CMK (cell line): ENCODE measurements around the gene PHF12.
"Not testable (repeated sequence)": the region's sequence is repeated elsewhere in the genome, so short reads cannot be mapped to it uniquely, and the experiment has no call there.

Experiments used
- DNase-seq: peaks from one replicate; pipeline ENCODE4 v3.0.0-alpha.2; 2010; ENCODE audit warnings: low read depth

PHF12 gene

GRCh38 chr17:28901866-28902818, 49.2 kb downstream of the PHF12 start:
- DNase-seq: peak; percentile 65

- DNase-seq: no peak
Observed at GRCh38 chr17:28900986-28901726, 50.2 kb downstream of the PHF12 start.

DNA sequence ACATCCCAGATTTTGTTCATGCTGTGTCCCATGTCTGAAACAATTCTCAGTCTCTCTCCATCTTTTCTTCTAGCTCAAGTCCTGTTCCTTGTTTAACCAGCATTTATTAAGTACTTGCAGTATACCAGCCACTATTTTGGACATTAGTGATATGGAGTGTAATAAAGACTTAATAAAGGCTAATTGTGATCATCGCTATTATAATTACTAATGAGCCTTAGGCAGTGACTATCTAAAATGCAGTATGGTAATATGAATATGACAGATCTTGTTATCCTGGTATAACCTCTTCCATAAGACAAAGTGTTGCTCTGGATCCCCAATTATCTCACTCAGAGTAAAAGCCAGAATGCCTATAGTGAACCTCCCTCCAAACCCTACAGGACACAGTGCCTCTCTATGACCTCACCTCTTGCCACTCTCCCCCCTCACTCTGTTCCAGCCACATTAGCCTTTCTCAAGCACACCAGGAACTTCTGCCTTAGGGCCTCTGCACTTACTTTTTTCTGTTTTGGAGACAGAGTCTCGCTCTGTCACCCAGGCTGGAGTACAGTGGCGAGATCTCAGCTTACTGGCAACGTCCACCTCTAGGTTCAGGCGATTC, 52.0 kb downstream of the PHF12 start:
- no peak for DNase-seq

- no peak for DNase-seq
Observed at GRCh38 chr17:28898527-28898955, 52.8 kb downstream of the PHF12 start.

- DNase-seq: no peak
Observed at GRCh38 chr17:28897769-28898526, 53.4 kb downstream of the PHF12 start.

DNA sequence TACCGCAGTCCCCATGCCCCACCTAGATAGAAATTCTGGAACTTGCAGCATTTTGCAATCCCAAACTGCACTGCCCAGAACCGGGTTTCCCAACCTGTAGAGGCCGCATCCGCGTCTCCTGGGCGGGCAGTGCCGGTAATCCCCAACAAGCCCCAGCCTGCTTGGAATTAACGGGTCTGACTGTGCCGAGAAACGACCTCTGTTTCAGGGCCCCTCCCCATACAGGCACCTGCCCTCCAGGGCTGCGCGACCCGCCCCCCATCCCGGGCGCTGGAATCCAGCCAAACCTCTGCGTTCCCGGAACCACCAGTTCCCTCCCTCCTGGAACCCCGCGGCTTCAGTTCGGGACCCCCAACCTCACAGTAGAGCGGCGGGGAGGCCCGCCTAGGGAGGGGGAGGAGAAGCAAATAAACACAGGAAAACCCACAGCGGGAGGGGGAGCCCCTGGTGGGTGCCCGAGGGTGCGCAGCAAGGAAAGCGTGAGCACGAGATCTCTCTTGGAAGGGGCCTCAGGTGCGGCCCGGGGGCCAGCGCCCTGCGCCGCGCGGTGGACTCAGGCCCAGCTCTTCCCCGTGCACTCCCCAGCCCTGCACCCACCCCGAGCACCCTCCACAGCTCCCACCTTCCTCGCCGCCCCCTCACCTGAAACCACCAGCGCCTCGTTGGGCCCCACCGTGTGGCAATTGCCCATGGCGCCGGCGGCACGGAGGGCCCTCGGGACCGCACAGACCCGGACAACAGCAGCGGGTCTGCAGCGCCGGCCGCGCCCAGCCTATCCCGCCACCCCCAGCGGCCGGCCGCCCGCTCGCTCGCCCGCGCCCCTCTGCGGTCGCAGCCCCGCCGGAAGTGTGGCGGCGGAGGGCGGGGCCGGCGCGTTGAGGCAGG, 54.2 kb downstream of the PHF12 start, which contains the start of gene FLOT2:
TSS of gene FLOT2 (minus strand) at position 850 of the 885 bp plus-strand sequence. CDS start at position 691, 159 bp downstream.
- DNase-seq: no peak

GRCh38 chr17:28896491-28896883, 54.8 kb downstream of the PHF12 start:
- DNase-seq: no peak

- DNase-seq: no peak
Observed at GRCh38 chr17:28895794-28896447, 55.4 kb downstream of the PHF12 start.

DNA sequence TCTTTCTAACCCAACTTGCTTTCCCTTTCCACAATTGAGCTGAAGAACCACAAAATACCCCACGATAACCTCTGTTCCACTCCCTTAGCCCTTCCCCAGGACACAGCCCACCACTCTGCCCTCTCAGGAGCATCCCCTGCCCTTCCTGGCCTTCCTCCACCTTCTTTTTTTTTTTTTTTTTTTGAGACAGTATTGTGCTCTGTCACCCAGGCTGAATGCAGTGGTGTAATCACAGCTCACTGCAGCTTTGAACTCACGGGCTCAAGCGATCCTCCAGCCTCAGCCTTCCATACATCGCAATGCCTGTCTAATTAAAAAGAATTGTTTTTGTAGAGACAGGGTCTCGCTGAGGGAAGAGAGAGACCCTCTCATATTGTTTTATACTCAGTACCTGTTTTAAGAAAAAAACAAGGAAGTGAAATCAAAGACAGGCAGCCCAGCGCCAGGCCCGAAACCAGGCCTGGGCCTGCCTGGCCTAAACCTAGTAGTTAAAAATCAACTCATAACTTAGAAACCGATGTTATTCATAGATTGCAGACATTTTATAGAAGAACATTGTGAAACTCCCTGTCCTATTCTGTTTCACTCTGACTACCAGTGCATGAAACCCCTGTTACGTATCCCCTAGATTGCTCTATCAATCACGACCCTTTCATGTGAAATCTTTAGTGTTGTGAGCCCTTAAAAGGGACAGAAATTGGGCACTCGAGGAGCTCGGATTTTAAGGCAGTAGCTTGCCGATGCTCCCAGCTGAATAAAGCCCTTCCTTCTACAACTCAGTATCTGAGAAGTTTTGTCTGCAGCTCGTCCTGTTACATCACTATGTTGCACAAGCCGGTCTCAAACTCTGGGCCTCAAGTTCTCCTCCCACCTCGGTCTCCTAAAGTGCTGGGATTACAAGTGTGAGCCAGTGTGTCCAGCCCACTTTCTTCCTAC, 57.8 kb downstream of the PHF12 start:
- not testable (repeated sequence) for DNase-seq

GRCh38 chr17:28892024-28892423, 59.3 kb downstream of the PHF12 start:
- DNase-seq: no peak

DNA sequence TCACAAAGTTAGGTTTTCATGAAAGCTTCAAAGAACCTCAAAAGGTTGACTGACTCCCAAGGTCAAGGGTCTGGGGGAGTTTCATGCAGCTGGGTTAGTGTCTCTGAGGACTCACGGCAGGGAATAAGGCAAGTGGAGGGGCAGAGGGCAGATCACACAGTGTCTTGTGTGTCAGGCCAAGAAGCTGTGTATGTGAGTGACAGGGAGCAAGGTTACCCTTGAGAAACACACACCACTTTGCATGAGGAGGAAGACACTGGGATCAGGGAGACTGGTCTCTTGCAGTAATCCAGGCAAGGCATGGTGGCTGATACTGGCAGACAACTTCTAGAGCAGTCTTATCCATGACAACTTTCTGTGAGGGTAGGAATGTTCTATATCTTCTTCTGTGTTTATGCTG, 60.1 kb downstream of the PHF12 start:
- DNase-seq: no peak

DNA sequence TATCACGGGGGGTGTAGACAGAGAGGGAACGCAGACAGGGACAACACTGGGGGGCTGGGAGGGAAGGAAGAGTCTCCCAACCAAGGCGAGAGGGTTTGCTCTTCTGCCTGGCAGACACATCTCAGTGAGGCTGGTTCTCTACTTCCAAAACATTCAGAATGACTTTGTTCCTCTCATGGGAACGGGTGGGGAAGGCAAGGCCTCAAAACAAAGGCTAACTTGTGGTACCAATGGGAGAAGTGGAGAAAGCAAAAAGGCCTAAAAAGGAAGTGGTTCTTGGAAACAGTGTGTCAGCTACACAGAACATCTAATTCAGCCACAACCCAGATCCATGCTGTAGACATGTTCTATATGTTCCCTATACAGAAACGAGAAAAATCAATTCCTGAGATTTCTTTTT, 61.3 kb downstream of the PHF12 start:
- no peak for DNase-seq

DNA sequence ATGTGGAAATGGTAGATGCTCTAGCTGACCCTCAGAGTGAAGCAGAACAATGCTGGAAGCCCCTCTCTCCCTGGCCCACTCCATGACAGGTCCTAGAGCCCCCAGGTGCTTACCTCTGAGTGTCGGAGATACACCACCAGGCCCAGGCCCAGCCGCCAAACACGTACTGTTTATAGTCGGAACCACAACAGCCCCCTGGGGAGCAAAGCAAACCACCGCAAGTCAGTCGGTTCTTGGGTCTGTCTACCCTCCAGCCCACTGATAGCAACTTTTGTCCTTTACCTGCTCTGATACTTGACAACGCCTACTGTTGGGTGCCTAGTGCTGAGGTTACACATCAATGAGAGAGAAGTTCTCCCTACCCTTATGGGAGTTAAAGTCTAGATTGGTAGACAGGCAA, 62.5 kb downstream of the PHF12 start:
- DNase-seq: no peak

DNA sequence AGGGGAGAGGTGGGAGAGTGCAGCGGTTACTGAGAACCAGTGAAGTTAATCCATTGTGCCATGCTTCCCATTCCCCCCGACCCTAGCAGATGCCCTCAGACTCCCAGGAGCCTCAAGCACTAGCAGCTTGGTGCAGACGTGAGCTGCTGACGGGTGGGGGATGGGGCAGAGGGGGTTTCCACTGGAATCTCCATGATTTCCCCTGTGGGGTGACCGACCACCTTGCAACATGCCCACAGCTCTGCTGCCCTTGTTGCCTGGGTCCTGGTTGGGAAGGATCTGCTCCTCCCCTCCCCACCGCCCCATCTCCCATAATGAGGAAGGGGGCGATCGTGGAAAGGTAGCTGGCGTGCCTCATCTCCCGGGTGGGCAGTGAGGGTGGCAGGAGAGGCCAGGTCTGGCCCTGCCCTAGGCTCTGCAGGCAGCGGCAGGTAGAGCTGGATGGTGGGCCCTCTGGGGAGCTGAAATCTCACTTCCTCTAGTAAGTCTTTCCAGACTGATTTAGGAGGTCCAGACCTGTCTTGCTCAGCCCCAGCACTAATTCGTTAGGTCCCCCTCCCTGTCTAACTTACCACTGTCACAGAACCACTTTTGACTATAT, 63.3 kb downstream of the PHF12 start:
- no peak for DNase-seq

DNA sequence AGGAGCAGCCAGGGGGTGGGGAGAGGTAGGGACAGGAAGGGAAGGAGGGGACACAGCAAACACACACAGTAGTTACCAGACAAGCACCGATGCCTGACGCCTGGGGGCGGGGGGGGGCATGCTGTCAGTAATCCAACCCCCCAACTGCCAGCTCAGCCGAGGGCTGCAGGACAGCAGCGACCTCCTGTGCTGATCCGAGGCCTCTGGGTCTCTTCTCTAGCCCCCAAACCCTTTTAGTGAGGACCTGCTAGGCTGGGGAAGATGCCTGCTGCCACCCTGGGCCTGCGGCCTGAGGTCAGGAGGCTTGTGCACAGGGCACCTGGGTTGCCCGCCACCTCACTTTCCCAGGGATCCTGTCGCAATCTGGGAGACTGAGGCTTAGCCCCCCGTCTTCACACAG, 65.4 kb downstream of the PHF12 start:
- DNase-seq: no peak

GRCh38 chr17:28885363-28885762, 66.0 kb downstream of the PHF12 start:
- no peak for DNase-seq

- DNase-seq: no peak
Observed at GRCh38 chr17:28883967-28884702, 67.2 kb downstream of the PHF12 start.
